HuH-7.5 (cell line): ENCODE results near the gene HRK.

Experiments used
- DNase-seq: peaks from one replicate; pipeline ENCODE4 v3.0.0; 2011; ENCODE audit warnings: low spot score

HRK gene

DNA sequence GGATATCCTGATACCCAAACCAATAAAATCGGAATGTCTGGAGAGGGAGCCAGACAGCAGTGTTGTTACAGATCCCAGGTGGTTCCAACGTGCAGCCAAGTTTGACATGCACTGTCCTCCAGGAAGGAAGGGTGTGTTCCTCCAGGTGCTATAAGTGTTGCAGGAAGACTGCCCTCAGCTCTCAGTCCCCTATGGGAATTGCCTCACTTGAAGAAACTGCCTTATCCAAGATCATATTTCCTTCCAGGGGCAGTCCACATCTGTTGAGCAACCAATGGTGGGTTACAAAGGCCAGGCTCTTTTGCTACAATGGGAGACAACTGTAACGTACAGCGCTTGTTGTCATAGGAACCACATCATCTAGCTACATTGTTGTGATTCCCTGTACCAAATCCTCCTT lies 16.2 kb upstream of the HRK start:
- no peak for DNase-seq

DNA sequence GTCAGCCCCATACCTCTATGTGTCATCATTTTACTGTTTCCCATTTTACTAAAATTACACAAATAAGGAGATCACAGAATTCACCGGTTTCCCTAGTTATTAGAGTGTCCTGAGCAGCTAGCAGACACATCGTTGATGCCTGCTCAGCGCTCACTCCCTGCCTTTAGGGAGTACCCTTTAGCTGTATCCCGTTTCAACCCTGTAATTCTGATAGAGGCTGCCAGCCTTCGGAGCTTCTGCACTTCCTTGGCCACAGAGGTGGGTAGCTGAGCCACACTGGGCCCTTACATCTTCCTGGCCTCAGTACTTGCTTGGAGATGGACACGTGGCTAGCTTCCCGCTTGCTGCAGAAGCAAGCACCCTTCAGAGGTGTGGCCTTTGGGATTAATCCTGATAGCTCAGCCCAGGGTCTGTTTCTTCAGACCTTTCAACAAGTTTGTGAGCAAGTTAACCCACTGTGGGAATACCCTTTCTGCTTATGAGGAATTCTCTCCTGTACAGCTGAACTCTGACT lies 15.2 kb upstream of the HRK start:
- no peak for DNase-seq

DNA sequence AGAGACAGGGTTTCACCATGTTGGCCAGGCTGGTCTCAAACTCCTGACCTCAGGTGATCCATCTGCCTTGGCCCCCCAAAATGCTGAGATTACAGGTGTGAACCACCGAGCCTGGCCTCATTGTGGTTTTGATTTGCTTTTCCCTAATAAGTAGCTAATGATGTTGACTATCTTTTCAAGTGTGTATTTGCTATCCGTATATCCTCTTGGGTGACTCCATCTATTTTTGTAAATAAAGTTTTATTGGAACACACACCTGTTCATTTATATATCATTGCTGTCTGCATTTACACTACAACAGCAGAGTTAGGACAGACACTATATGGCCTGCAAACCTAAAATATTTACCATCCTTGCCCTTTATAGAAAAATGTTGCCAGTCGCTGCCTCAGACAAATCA lies 13.7 kb upstream of the HRK start:
- DNase-seq = no peak

DNA sequence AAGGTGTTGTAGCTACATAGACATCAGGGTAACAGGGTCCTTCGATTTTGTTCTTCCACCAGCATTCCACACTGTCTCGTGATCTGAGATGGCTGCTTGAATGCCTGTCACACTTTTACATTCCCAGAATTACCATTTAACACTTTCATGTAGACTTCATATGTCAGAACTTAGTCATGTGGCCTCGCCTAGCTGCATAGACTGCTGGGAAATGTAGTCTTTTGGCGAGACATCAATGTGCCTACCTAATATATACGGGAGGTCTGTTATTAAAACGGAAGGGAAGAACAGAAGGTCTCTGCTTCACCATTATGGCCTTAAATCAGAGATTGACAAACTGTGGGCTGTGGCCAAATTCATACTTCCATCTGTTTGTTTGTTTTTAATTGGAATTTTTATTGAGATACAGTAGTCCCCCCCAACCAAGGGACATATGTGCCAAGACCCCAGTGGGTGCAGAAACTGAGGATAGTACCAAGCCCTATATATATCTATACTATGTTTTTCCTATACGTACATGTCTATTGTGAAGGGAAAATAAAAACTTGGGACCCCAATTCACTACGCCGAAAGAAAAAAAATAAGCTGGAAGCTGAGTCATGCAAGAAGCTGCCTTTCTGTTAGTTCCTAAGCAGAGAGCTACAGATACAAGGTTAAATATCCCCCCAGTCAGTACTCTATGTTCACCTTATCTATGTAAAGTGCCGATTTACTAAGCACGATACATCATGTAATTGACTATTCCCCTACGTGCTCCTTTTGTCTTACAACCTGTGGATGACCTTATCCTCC lies 11.3 kb upstream of the HRK start:
- no peak for DNase-seq

DNA sequence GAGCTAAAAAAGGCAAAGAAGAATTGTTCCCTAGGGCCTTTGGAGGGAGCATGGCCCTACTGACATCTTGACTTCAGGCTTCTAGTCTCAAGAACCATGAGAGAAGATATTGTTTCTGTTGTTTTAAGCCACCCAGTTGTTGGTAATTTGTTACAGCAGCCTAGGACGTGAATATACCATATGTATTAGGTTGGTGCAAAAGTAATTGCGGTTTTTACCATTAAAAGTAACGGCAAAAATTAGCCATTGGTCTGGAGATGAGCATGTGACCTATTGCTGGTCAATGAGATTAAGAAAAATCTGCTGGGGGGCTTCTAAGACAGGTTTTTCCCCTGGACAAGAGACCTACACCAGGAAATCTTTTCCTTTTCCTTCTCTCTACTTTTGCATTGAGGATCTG lies 9.8 kb upstream of the HRK start:
- no peak for DNase-seq

DNA sequence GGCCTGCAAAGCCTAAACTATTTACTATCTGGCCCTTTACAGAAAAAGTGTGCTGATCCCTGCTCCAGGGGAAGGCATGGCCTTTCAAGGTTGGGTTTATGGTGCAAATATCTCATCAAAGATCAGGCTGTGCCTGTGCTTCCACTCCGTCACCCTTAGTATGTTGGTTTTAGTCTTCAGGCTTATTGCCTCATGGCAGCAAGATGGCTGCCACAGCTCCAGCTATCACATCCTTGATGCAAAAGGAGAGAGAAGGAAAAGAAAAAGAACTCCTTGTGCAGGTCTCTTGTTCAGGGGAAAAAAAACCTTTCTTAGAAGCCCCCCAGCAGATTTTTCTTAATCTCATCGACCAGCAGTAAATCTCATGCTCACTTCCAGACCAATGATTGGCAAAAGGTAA lies 9.1 kb upstream of the HRK start:
- no peak for DNase-seq

DNA sequence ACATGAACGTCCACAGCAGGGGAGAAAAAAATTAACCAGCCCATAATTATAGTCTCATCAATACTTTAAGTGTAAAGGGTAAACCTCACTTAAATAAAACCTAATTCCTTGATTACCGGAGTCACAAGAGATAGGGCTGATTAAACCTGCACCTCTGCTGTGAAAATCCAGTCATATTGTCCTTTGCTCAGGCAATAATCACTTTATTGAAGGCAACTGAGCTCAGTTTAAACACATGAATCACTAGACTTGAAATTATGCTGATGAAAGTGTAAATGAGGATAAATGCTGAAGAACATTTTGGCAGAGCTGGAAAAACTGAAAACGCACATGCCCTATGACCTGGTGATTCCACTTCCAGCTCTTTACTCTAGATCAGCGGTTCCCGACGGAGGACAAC lies 6.7 kb upstream of the HRK start:
- DNase-seq = no peak

GRCh38 chr12:116887244-116887643 lies 6.0 kb upstream of the HRK start:
- DNase-seq = no peak

- no peak for DNase-seq
These were observed 4.2 kb upstream of the HRK start for GRCh38 chr12:116885491-116885890.

DNA sequence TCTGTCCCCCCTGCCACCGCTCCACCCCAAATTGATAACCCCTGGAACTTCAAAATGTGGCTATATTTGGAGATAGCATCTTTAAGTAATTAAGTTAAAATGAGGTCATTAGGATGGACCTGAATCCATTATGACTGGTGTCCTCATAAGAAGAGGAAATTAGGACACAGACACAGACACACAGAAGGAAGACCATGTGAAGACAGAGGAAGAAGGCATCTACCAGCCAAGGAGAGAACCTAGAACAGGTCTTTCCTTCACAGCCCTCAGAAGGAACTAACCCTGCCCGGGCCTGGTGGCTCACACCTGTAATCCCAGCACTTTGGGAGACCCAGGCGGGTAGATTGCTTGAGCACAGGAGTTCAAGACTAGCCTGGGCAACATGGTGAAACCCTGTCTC lies 3.6 kb upstream of the HRK start:
- no peak for DNase-seq

DNA sequence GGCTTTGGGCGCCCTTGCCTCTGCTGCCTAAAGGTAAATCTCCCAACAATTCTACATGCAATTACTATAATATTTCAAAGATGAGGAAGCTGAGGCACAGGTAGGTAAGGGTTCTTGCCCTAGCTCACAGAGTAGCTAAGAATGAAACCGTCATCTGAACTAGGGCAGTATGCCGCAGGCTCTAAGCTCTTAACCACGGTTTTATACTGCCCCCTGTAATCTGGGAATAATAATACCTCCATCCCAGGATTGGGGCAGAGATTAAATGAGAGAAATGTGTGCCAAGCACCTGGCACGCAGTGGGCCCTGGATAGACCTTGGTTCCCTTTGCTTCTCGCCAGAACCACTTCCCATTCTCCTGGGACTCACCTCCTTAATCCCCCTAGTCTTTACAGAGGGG lies 1.5 kb upstream of the HRK start:
- no peak for DNase-seq

GRCh38 chr12:116881877-116882507 lies 751 bp upstream of the HRK start:
- no peak for DNase-seq

DNA sequence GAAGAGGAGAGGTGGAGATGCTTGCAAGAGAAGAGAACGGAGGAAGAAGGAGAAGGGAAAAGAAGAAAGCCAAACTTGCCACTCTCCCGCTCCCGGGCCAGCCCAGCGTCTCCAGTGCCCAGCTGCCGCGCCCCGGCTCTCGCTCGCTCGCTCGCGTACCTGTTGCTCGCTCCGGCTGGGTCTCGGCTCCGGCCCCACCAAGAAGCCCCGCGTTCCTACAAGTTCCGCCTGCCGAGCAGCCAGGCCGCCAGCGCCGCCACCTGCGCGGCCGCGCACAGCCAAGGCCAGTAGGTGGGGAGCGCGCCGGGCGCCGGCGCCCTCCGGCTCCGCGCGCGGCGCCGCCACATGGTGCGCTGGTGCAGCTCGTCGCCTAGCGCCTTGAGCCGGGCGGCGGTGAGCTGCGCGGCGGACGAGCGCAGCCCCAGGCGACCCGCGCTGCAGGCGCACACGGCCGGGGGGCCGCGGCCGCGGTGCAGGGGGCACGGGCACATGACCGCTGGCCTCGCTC lies 370 bp downstream of the HRK start:
- peak; percentile 73 for DNase-seq

DNA sequence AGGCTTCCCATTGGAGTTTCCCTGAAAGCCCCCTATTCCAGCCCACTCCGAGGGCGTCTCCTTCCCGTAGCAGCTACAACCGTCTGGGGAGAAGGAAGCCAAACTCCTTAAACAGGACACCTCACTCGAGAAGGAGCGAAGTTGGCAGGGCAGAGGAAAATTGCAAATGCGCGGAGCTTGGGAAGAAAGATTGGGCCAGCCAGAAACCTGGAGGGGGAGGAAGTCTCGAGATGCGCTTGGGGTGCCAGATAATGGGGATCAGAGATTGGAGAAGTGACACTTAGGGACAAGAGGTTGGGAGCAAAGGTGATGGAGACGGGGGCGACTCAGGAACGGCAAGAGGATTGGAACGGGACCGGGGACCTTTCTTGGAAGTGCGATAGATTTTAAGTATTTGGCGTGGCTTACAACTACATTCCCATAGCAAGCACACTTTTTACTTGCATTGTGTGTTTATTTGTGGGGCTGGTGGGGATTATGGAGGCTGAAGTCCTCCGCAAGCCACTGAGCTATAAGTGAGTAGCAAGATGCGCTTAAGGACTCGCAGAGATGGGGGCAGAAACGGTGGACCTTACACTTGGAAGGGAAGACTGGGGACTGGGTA lies 926 bp downstream of the HRK start:
- DNase-seq = no peak

DNA sequence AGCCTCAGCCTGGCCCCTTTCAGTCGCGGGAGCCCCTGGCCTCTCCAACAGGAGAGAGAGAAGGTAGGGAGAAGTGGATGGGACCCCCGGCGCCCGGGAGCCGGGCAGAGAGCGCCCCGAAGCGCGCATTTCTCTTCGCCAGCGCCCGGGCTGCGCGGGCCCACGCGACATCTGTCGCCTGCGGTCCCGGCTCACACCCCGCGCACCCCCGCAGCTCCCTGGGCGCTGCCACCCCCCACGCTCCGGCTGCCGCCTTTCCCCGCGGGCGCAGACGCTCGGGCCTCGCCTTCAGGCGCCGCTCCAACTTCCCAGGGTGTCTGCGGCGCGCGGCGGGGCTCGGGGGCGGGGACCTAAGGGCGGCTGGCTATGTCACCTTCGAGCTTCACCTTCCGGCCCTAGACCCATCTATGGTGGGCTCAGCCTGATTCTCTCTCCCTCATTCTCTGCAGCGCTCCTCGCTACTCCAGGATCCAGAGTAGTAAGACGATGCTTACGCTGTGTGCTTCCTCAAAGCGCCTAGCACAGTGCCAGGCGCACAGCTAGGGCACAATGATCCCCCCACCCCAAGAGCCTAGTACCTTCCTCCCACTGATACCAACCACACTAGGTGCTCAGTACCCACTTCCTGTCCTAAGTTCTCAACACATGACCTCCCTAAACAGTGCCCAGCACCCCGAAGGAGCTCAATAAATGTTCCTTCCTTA lies 1.6 kb downstream of the HRK start:
- no peak for DNase-seq

DNA sequence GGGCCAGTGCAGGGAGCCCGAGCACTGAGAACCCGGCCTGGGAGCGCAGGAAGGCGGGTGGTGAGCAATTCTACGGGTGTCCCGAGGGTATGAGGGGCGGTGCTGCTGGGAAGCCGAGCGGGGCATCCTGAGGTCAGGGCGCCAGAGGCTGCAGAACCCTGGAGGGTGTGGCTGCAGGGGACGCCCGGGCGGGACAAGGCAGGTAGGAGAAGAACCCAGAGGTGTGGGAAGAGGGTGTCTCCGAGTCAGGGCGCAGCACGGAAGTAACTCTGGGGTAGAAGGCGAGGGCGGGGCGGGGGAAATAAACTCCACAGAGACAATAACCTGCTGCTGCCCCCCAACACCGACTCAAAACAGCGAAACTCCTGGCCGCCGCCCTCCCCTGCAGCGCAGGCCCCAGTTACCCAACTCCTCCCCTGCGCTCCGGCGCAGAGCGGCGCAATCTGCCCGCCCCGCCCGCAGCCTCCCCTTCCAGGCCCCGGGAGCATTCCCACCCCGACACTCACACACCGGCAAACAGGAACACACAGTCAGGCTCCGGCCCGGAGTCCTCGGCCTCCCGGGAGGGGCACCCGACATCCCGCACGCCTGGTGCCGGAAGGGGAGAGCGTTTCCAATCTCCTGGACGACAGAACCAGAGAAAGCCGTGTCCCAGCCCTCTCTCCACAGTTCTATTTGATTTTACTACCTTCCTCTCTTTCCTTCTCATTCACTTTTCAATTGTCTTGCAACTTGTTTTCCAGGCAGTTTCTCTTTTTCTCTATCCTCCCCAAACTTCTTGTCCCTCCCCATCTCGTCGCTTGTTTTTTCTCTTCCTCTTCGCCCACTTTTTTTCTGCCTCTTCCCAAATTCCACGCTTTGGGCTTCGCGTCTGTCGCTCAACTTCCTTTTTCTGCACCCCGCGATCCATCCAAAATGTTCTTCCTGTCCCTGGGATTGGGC lies 2.4 kb downstream of the HRK start:
- peak; percentile 58 for DNase-seq

DNA sequence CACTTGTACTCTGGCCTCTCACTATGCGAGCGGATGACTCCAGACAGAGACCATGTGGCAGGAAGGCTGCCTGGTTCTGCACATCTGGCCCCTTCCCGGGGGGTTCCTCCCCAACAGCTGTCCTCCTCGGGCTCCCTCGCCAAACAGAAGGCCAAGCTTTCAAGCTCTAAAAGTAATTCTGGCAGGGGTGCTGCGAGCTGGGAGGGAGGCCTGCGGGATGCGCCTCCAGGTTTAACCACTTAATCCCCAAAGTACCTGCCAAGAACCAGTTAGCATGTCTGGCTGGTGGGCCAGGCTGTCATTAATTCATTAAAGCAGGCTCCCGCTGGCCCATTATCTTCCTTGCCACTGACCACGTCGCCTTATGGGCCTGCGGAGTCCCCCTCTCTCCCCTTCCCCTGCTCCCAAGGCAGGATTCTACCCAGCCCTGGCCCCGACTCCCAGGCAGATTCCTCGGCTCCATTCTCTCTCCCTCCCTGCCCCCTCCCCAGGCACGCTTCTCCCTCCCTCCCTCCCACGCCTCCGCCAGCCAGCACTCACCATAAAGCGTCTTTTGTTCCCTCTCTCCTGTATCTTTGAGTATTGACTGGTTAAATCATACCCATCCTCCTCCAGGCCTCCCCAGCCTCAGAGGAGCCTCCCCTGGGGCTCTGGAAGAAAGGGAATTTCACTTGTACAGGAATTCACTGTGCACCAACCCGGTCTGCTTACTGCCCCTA lies 4.9 kb downstream of the HRK start:
- no peak for DNase-seq

GRCh38 chr12:116874324-116874995 lies 6.8 kb downstream of the HRK start:
- no peak for DNase-seq

GRCh38 chr12:116870306-116870705 lies 10.9 kb downstream of the HRK start:
- no peak for DNase-seq

DNA sequence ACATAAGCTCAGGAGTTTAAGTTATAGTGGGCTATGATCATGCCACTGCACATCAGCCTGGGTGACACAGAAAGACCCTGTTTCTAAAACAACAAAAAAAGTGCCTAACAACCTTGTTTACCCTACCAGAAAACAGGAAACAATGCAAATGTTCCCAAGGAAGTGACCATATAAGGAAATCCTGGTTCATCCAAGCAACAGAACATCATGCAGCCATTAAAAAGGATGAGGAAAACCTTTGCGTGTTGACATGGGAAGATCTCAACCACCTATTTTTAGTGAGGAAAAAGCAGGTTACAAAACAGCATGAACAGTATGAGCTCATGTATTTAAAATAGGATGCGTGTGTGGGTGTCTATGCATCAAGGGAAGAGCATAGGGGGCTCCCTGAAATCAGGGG lies 13.7 kb downstream of the HRK start:
- no peak for DNase-seq
